Lung (tissue), 12 donors: ENCODE data around the gene BMX. TPM values are rescaled to one million over a fixed set of nuclear protein-coding genes. Genes with fewer than 3 reads are reported as not detected.

Experiments
- ATAC-seq: fragments of 200-7000 bp; cut with Tn5 transposase; one replicate; pipeline ENCODE4 v1.9.1; 2020; ENCODE audit warnings: moderate number of reproducible peaks; ENCODE audit not compliant: insufficient read depth, low FRiP score
- DNase-seq, 3 donors: peaks; one replicate each; pipeline ENCODE4 v3.0.0-alpha.2; 2013 to 2017
- H3K27ac ChIP-seq, 2 donors: one replicate each; pipeline ENCODE4 v1.5.1; 2013; ENCODE audit warnings: mild to moderate bottlenecking in 2 of 2, moderate library complexity in 2 of 2, control low read depth in 1 of 2, inconsistent platforms in 1 of 2, low read depth in 1 of 2, low read length in 1 of 2
- H3K27me3 ChIP-seq, 3 donors: one replicate each; pipeline ENCODE4 v1.5.1; 2013; ENCODE audit warnings: low read length in 2 of 3; ENCODE audit not compliant: control insufficient read depth in 3 of 3, insufficient read depth in 3 of 3
- H3K36me3 ChIP-seq, 4 donors: one replicate each; pipeline ENCODE4 v1.5.1; 2013; ENCODE audit warnings: low read length in 4 of 4, mild to moderate bottlenecking in 1 of 4, moderate library complexity in 1 of 4; ENCODE audit not compliant: control insufficient read depth in 4 of 4, insufficient read depth in 4 of 4
- H3K4me1 ChIP-seq, 5 donors: one replicate each; pipeline ENCODE4 v1.5.1; 2013; ENCODE audit warnings: low read length in 5 of 5, mild to moderate bottlenecking in 2 of 5, moderate library complexity in 1 of 5; ENCODE audit not compliant: control insufficient read depth in 5 of 5, insufficient read depth in 5 of 5
- H3K4me3 ChIP-seq: one replicate; pipeline ENCODE4 v1.5.1; 2013; ENCODE audit warnings: mild to moderate bottlenecking, control low read depth, moderate library complexity
- H3K9ac ChIP-seq, 2 donors: one replicate each; pipeline ENCODE4 v1.5.1; 2013; ENCODE audit warnings: low read length in 2 of 2, control low read depth in 1 of 2; ENCODE audit not compliant: insufficient read depth in 1 of 2
- H3K9me3 ChIP-seq, 4 donors: one replicate each; pipeline ENCODE4 v1.5.1; 2013; ENCODE audit warnings: low read length in 3 of 4, mild to moderate bottlenecking in 1 of 4, moderate library complexity in 1 of 4; ENCODE audit not compliant: control insufficient read depth in 4 of 4, insufficient read depth in 3 of 4
- CTCF ChIP-seq: IDR thresholded peaks from 2 replicates; pipeline ENCODE4 v1.5.1; 2012; ENCODE audit warnings: mild to moderate bottlenecking; ENCODE audit errors: control extremely low read depth, extremely low read depth
- WGBS, 2 donors: extraction: QIAGEN DNeasy Blood & Tissue Kit; methylation state at CpG; one replicate each; pipeline ENCODE4 v1.1.7; 2013; 5-methylcytosine and 5-hydroxymethylcytosine counted together
- polyA plus RNA-seq, 2 donors: library from polyadenylated mRNA; stranded (reverse); fragments of 200-250 nt; gene quantifications; one replicate each; pipeline ENCODE4 v1.2.1, GENCODE V29; 2013
- total RNA-seq, 2 donors: library from RNA; depleted of rRNA in 1 of 2; stranded (reverse); fragments of >200 nt in 1 of 2; gene quantifications; one replicate each; pipeline ENCODE4 v1.2.1, GENCODE V29; 2014 to 2021
- donor health status: control.
- donor health status: control.
- donor health status: Bipolar disorder and iron deficiency.
- donor health status: healthy.
- donor health status: DM: yes; HTN: yes; CAD: no.

The BMX gene
- total and polyA plus RNA-seq, 4 donors, result 1.4 to 4.0 (median 2.5) TPM

- TF ChIP-seq CTCF, result no peak
- no peak overlapping the region for H3K4me3 ChIP-seq
- H3K27ac ChIP-seq, result no peak overlapping the region
- WGBS, 2 donors, result 67 to 95% methylated on average over 4 of the region's 4 CpGs
- no peaks in the 10 kb centered on the region for H3K36me3 ChIP-seq
- ATAC-seq (no peak), DNase-seq (no peak)
- H3K9me3 ChIP-seq, result no peaks in the 10 kb centered on the region
- H3K9ac ChIP-seq, result no peak overlapping the region
- H3K27me3 ChIP-seq, result peaks cover 0 to 40% (median 34%) of the 10 kb centered on the region in 3 donors
- peaks cover 0 to 8% (median 0%) of the 10 kb centered on the region in 5 donors for H3K4me1 ChIP-seq
Observed at GRCh38 chrX:15475486-15475885, 25.1 kb upstream of the BMX start.

GRCh38 chrX:15483891-15484290 lies 16.7 kb upstream of the BMX start:
- Histone ChIP-seq H3K4me1 (no peaks in the 10 kb centered on the region), H3K9ac (no peak overlapping the region), H3K27ac (no peak overlapping the region), H3K9me3 (no peaks in the 10 kb centered on the region), H3K36me3 (no peaks in the 10 kb centered on the region), H3K27me3 (peaks cover 0 to 50% (median 28%) of the 10 kb centered on the region in 3 donors), H3K4me3 (no peak overlapping the region)
- 85 to 90% methylated on average over 1 to 2 of the region's 2 CpGs for WGBS, 2 donors
- ATAC-seq, result no peak
- TF ChIP-seq CTCF, result no peak
- no peak for DNase-seq

- TF ChIP-seq CTCF, result no peak
- H3K4me3 ChIP-seq, result peak overlapping the region; percentile 16
- peaks cover 0 to 69% (median 37%) of the 10 kb centered on the region in 3 donors for H3K27me3 ChIP-seq
- peak overlapping the region in 1 of 2 donors; percentile 69 for H3K27ac ChIP-seq
- peaks cover 0 to 6% (median 3%) of the 10 kb centered on the region in 5 donors for H3K4me1 ChIP-seq
- DNase-seq (no peak), ATAC-seq (no peak)
- peaks cover 0 to 2% (median 0%) of the 10 kb centered on the region in 4 donors for H3K36me3 ChIP-seq
- no peak overlapping the region for H3K9ac ChIP-seq
- H3K9me3 ChIP-seq, result no peaks in the 10 kb centered on the region
- WGBS, 2 donors, result 66 to 92% methylated on average over 5 of the region's 5 CpGs
Observed at GRCh38 chrX:15492469-15492868, 8.1 kb upstream of the BMX start.
